HG03045 (cell line): ENCODE results near the gene LSM14B.
"Not testable (repeated sequence)": the region's sequence is repeated elsewhere in the genome, so short reads cannot be mapped to it uniquely, and the experiment has no call there.

Experiments
- ATAC-seq: cut with Tn5 transposase; IDR thresholded peaks from one replicate; pipeline ENCODE4 v1.9.1; 2021; ENCODE audit warnings: mild to moderate bottlenecking, moderate library complexity; ENCODE audit not compliant: unreplicated experiment

The LSM14B gene

DNA sequence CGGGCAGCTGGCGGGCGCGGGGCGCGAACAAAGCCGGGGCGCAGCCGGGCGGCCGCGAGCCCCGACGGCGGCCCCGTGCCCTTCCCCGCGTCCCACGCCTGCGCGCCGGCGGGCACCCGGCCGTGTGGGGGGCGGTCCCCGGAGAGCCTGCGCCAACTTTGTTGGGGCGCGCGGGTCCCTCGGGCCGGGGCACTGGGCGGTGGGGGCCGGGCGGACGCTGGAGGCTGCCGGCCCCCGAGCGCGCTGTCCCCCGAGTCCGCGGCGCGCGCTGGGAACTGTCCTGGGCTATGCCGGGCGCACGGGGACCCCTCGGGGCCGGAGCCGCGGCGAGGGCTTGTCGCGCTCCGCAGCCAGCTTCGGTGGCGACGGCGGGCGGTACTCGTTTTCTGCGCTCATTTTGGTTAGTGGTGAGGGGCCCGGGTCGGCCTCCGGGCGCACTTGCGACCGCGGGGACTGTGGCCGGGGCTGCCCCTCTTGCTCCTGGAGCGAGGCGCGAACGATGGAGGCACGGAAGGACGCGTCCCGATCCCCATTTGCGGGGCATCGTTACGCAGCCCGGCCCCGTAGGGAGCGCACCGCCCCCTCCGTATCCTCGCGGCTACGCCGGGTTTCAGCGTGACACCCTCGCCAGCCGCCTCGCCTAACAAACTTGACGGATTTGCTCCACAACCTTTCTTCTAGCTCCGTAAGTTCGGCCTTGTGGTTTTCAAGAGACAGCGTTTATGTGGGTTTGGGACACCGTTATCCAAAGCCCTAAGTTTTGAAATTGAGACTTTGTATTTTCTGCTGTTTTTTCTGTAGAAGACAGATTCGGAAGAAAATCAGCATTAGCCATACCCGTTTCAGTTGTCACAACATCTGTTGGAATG is 21.9 kb downstream of the LSM14B start:
- ATAC-seq: peak; percentile 31

- no peak for ATAC-seq
These were observed 23.4 kb downstream of the LSM14B start for GRCh38 chr20:62145688-62146018.

DNA sequence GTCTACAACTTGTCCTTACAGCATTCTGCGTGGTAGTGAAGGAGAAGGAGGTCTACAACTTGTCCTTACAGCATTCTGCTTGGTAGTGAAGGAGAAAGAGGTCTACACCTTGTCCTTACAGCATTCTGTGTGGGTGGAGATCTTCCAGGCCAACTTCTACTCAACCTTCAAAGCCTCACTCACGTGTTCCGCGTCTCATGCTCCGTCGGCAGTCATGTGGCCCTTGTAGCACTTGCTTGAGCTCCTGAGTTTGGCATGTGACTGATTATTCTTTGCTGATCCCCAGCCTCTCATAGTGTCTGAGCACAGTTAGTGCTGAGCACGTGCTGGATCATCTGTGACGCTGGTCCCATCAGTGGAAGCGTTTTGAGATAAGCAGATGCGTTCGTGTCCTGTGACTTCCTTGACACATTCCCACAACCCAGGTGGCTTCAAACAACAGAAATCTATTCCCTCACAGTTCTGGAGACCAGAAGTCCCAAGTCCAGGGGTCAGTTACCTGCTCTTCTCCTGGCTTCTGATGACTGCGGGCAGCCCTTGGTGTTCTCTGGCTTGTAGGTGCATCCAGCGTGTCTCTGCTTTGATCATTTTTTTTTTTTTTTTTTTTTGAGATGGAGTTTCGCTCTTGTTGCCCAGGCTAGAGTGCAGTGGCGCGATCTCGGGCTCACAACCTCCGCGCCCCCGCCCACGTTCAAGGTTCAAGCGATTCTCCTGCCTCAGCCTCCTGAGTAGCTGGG is 23.9 kb downstream of the LSM14B start:
- no peak for ATAC-seq

DNA sequence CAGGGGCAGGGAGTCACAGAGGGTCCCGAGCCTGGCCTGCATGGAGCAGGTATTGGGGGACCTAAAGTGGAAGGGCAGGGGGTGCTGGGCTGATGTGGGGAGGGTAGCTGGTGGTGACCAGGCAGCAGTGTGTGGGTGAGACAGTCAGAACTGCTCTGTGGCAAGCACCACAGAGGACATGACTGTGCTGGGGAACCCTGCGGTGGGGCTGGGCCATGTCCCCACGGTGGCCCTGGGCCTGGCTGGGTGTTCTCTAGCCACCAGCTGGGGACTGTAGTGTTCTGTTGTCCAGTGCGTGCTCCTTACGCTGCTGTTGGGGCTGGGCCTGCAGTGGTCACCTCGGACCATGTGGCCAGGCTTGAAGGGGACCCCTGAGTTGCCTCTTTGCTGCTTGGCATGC is 24.9 kb downstream of the LSM14B start:
- ATAC-seq: no peak

GRCh38 chr20:62147528-62147927 is 25.3 kb downstream of the LSM14B start:
- no peak for ATAC-seq

DNA sequence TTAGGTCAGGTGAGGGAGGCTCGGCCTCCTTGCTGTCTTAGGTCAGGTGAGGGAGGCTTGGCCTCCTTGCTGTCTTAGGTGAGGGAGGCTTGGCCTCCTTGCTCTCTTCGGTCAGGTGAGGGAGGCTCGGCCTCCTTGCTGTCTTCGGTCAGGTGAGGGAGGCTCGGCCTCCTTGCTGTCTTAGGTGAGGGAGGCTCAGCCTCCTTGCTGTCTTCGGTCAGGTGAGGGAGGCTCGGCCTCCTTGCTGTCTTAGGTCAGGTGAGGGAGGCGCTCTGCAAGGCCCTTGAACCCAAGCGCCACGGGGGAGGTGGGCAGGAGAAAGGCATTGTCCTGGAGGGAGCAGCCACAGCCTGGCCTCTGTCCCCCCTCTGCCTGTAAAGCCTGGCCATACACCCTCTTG is 26.1 kb downstream of the LSM14B start:
- ATAC-seq: not testable (repeated sequence)

GRCh38 chr20:62148908-62149314 is 26.6 kb downstream of the LSM14B start:
- ATAC-seq: no peak

GRCh38 chr20:62149532-62150309 is 27.4 kb downstream of the LSM14B start:
- ATAC-seq: no peak

GRCh38 chr20:62150310-62150575 is 28.0 kb downstream of the LSM14B start:
- ATAC-seq: no peak

DNA sequence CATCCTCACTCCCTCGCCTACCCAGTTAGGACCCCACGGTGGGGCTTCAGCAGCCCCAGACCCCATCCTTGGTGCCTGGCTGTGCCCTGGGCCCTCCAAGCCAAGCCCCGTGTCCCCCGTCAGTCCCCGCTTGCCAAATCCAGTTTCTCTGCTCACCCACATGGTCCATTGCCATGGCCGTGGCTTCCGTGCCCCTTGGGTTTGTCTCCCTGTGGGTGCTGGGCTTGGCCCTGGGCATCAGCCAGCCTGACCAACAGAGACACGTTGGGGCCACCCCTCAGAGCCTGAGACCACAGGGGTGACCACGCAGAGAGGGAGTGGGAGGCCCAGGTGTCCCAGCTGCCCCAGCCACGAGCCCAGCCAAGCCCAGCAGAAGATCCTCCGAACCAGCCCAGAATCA is 28.9 kb downstream of the LSM14B start:
- no peak for ATAC-seq

GRCh38 chr20:62151835-62152364 is 29.6 kb downstream of the LSM14B start:
- no peak for ATAC-seq

- no peak for ATAC-seq
These were observed 33.4 kb downstream of the LSM14B start for GRCh38 chr20:62155428-62156253.

- no peak for ATAC-seq
These were observed 33.9 kb downstream of the LSM14B start for GRCh38 chr20:62156254-62156556.

DNA sequence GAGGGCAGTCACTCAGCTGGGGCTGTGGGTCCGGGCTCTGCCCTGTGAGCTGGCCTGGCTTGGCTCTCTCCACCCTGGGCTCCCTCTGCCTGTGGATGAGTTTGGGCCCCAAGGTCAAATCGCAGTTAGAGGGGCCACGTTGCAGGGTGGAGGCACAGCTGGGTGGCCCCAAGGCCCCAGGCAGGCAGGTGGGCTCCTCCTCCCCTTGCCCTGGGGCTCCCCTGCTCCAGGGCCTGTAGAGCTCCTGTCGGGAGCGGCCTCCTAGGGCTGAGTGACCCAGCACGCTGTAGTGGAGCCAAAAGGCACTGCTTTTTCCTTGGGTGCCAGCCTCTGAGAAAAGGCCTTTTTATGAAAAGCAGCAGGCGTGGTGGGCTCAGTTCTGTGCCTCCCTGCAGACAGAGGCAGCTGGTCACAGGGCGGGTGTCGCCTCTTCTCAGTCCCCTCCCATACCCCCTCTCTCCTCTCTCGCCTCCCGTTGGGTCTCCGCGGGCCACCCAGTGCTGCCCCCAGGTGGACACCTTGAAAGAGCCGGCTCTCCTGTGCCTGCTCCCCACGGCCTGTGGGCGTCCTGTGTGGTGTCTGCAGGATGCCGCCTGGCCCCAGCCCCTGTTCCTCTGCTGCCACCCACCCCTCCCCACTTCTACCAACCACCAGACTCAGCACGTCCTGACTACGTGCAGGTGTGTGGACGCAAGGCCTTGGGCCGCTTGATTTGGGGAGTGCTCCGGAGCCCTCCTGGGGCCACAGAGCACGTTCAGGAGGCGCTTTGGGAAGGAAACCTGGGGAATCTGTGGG is 34.5 kb downstream of the LSM14B start:
- no peak for ATAC-seq

GRCh38 chr20:62157387-62158087 is 35.3 kb downstream of the LSM14B start:
- ATAC-seq: no peak

- no peak for ATAC-seq
These were observed 35.8 kb downstream of the LSM14B start for GRCh38 chr20:62158088-62158400.

- no peak for ATAC-seq
These were observed 36.3 kb downstream of the LSM14B start for GRCh38 chr20:62158541-62158940.

DNA sequence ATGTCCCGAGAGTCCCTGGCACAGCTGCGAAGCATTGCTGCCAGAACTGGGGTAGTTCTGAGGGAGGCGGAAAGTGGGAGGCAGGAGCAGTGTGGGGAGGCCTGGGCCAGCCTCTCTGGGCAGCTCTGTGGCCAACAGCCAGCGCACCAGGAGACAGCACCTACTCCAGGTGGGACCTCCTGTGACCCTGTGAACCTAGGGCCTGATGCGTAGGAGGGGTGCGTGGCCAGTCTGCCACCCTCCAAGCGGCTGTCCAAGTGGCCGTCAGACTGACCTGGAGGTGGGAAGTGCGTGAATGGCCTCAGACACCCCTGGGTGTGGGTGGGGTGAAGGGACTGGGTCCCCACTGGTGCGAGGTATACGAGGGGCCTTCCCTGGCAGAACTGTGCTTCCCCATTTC is 36.8 kb downstream of the LSM14B start:
- no peak for ATAC-seq

- no peak for ATAC-seq
These were observed 37.6 kb downstream of the LSM14B start for GRCh38 chr20:62159839-62160238.

DNA sequence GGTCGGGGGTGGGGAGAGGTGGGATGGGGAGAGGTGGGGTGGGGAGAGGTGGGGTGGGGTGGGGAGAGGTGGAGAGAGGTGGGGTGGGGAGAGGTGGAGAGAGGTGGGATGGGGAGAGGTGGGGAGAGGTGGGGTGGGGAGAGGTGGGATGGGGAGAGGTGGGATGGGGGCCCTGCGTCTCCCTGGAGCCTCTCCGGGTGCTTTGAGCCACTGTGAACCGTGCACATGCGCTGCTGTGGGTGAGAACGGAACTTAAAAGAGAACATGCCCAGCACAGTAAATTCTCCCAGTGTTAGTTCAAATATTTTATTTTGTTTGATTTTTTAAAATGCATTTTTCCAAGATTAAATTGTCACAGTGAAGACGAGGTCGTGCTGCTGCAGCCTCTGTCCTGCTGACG is 38.0 kb downstream of the LSM14B start:
- no peak for ATAC-seq
